Effector memory CD4-positive, alpha-beta T cell (primary cell): Measurements from ENCODE around the gene NEU4.
"Not testable (repeated sequence)": the region's sequence is repeated elsewhere in the genome, so short reads cannot be mapped to it uniquely, and the experiment has no call there.

ENCODE experiments used
- DNase-seq, 3 donors: peaks; one replicate each; pipeline ENCODE4 v3.0.0-alpha.2; 2020
- H3K27ac ChIP-seq: 2 replicates; pipeline ENCODE4 v1.7.0; 2013; ENCODE audit warnings: mild to moderate bottlenecking, low read length, moderate library complexity; ENCODE audit not compliant: insufficient read depth, poor library complexity, severe bottlenecking
- H3K27me3 ChIP-seq: replicated peaks from 2 replicates; pipeline ENCODE4 v1.7.0; 2013; ENCODE audit warnings: mild to moderate bottlenecking, low read length; ENCODE audit not compliant: insufficient read depth, control insufficient read depth, poor library complexity, severe bottlenecking
- H3K36me3 ChIP-seq: 2 replicates; pipeline ENCODE4 v1.7.0; 2013; ENCODE audit warnings: mild to moderate bottlenecking, low read length, moderate library complexity; ENCODE audit not compliant: control insufficient read depth, insufficient read depth
- H3K4me1 ChIP-seq: 2 replicates; pipeline ENCODE4 v1.7.0; 2013; ENCODE audit warnings: low read length, mild to moderate bottlenecking; ENCODE audit not compliant: control insufficient read depth, insufficient read depth, poor library complexity, severe bottlenecking
- H3K4me3 ChIP-seq: 2 replicates; pipeline ENCODE4 v1.7.0; 2013; ENCODE audit warnings: low read length, low read depth, mild to moderate bottlenecking; ENCODE audit not compliant: insufficient read depth, poor library complexity, severe bottlenecking
- H3K9me3 ChIP-seq: 2 replicates; pipeline ENCODE4 v1.7.0; 2013; ENCODE audit warnings: mild to moderate bottlenecking, low read length, moderate library complexity; ENCODE audit not compliant: control insufficient read depth

The NEU4 gene

DNA sequence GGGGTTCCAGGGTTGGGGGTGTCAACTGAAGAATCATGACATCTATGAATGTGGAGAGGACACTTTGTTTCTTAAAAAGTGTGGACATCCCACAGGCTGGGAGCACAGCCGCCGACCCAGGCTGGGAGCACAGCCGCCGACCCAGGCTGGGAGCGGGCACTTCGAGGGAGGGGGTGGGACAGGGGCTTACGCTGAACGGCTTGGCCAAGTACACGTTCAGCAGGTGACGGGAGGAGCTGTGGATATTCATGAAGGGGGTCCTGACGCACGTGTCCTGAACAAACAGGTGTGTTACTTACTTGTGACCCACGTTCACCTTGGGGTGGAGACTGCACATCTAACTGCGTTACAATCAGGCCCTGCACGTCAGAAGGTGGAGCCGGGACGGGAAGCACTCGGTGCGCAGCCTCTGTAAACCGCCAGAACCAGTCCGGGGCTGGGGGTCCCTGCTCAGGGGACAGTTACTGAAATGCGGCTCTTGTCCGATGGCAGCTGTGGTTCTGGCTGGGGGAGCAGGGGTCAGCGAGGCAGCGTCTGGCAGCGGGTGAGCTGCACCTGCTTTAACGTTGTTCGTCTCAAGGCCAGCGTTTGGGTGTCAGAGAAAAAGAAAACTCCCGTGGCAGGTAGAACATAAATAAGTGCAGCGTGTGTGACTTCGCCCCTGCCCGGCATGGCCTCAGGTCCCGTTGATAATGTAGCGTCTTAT, 8.6 kb upstream of the NEU4 start:
- not testable (repeated sequence) for H3K27ac ChIP-seq, H3K9me3 ChIP-seq, H3K4me3 ChIP-seq, H3K27me3 ChIP-seq, H3K36me3 ChIP-seq, DNase-seq
- peaks cover 23% of the 10 kb centered on the region for H3K4me1 ChIP-seq

DNA sequence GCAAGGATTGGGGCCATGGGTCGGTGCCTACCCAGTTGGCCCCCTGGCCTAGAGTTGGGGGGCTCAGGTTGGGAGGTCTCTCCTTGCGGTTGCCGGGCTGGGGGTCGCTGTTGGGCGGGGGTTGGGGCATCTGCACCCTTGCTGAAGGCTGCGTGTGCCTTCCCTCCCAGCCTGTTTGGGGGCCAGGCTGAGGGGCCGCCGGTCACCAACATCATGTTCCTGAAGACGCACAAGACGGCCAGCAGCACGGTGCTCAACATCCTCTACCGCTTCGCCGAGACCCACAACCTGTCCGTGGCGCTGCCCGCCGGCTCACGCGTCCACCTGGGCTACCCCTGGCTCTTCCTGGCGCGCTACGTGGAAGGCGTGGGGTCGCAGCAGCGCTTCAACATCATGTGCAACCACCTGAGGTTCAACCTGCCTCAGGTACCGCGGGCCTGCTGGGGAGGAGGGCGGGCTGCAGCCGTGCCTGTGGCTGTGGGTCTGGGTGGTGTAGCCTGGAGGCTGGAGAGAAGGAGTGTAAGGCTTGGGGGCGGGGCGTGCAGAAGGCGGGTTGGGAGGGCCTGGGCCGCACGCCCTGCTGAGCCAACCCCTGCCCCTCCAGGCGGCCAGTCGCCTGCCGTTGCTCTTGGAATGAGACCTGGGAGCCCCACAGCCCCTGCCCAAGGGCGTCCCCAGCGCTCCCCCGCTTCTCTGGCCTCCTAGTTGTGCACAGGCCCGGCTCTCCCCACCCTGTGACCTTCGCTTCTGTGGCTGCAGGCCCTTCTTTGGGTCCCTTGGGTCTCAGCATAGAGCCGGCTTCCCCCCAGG, 7.2 kb upstream of the NEU4 start:
- Histone ChIP-seq H3K36me3 (no peaks in the 10 kb centered on the region), H3K4me3 (no peak overlapping the region), H3K27ac (no peak overlapping the region), H3K4me1 (peaks cover 23% of the 10 kb centered on the region), H3K9me3 (no peaks in the 10 kb centered on the region), H3K27me3 (peaks cover 5% of the 10 kb centered on the region)
- no peak for DNase-seq

DNA sequence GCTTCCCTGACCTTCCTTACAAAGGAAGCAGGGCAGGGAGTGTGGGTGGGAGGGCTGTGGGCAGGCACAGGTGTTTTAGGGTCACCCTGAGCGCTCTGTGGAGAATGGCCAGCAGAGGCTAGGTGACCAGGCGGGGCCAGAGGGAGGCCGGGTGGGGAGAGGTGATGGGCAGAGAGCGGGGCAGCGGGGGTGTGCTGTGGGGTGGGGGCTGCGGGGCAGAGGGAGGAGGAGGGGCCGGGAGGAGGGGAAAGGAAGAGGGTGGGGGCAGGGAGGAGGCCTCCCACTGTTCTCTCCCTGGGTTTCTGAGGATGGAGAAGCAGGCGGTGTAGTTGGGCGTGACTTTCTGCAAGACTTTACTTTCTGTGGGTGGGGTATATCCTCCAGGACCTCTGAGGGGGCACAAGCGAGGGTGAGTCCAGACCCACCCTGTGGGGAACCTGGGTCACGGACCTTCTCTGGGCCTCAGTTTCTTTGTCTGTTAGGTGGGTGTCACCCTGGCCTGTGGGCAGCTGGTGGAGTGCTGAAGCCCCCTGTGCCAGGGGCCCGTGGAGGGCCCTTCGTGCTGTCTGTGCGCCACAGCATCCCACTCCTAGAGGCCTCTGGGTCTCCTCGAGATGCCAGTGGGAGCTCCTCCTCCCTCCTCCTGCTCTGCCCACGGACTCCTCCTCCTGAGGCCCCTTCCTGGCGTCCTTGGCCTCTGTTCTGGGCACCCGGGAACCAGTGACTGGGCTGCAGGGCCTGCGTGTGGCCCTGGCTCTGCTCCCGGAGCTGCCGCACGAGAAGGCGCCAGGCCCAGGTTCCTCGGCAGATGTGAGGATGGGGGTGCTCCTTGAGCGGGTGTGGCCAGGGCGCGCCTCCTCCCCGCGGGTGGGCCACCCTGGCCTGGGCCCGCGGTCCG, 6.3 kb upstream of the NEU4 start:
- DNase-seq, result no peak
- H3K27me3 ChIP-seq, result peaks cover 5% of the 10 kb centered on the region
- H3K4me3 ChIP-seq, result peak overlapping the region; percentile 57
- no peaks in the 10 kb centered on the region for H3K9me3 ChIP-seq
- no peak overlapping the region for H3K27ac ChIP-seq
- H3K4me1 ChIP-seq, result peaks cover 23% of the 10 kb centered on the region
- H3K36me3 ChIP-seq, result no peaks in the 10 kb centered on the region

DNA sequence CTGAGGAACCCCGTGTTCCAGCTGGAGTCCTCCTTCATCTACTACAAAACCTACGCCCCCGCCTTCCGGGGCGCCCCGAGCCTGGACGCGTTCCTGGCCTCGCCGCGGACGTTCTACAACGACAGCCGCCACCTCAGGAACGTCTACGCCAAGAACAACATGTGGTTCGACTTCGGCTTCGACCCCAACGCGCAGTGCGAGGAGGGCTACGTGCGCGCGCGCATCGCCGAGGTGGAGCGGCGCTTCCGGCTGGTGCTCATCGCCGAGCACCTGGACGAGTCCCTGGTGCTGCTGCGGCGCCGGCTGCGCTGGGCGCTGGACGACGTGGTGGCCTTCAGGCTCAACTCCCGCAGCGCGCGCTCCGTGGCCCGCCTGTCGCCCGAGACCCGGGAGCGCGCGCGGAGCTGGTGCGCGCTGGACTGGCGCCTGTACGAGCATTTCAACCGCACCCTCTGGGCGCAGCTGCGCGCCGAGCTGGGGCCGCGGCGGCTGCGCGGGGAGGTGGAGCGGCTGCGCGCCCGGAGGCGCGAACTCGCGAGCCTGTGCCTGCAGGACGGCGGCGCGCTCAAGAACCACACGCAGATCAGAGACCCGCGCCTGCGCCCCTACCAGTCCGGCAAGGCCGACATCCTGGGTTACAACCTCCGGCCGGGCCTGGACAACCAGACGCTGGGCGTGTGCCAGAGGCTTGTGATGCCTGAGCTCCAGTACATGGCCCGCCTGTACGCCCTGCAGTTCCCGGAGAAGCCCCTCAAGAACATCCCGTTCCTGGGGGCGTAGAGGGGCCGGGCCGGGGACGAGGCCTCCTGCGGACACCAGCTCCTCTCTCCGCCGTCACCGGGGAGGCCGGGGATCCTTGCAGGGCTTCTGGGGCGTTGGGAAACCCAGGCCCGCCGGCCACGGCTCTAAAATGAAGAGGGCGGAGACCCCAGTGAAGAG, 5.3 kb upstream of the NEU4 start:
- H3K4me3 ChIP-seq, result peak overlapping the region; percentile 57
- H3K36me3 ChIP-seq, result no peaks in the 10 kb centered on the region
- H3K4me1 ChIP-seq, result peaks cover 23% of the 10 kb centered on the region
- DNase-seq, result peak in 1 of 3 donors; percentile 20
- H3K27me3 ChIP-seq, result peaks cover 5% of the 10 kb centered on the region
- H3K9me3 ChIP-seq, result no peaks in the 10 kb centered on the region
- no peak overlapping the region for H3K27ac ChIP-seq

DNA sequence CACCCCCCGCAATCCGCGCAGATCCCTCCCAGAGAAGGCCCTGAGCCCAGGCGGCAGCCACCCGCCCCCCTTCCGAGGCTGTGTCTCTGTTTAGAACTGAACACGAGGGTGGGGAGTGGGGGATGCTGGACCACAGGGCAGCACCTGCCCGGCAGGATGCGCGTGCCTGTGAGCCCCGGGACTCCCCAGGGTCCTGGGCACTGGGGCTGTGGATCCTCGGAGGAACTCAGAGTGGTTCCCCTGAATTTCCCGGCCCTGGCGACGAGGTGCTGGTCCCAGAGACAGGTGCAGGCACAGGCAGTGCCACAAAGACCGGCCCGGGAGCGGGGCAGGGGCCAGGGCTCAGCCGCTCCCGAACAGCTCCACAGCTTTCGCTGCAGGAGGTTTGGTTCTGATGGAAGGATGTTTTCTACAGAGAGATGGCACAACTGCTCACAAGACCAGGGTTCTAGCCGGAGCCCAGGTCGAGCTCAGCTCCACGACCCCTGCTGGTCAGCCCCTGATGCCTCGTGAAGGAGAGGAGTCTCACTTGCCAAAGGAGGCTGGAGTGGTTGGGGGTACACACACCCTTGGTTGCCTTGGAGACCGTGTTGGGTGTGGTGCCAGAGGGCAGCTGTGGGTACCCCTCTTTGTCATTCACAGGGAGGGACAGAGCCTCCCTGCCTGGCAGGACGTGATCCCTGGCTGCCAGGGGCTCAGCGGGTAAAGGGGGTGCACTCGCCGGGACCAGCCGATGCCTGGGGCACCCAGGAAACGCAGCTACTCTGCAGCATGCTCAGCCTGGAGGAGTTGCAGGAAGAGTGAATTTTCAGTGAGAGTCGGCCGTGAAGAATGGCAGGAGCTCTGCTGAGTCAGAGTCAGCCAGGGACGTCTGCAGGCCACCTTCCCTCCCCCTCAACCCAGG, 4.4 kb upstream of the NEU4 start:
- Histone ChIP-seq H3K4me3 (peak overlapping the region; percentile 57), H3K27me3 (peaks cover 5% of the 10 kb centered on the region), H3K27ac (no peak overlapping the region), H3K36me3 (no peaks in the 10 kb centered on the region), H3K9me3 (no peaks in the 10 kb centered on the region), H3K4me1 (peaks cover 23% of the 10 kb centered on the region)
- no peak for DNase-seq

DNA sequence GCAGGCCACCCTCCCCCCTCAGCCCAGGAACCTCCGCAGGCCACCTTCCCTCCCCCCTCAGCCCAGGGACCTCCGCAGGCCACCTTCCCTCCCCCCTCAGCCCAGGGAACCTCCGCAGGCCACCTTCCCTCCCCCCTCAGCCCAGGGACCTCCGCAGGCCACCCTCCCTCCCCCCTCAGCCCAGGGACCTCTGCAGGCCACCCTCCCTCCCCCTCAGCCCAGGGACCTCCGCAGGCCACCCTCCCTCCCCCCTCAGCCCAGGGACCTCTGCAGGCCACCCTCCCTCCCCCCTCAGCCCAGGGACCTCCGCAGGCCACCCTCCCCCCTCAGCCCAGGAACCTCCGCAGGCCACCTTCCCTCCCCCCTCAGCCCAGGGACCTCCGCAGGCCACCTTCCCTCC, 2.8 kb upstream of the NEU4 start:
- peaks cover 23% of the 10 kb centered on the region for H3K4me1 ChIP-seq
- not testable (repeated sequence) for DNase-seq, H3K36me3 ChIP-seq, H3K9me3 ChIP-seq, H3K27me3 ChIP-seq, H3K27ac ChIP-seq, H3K4me3 ChIP-seq

DNA sequence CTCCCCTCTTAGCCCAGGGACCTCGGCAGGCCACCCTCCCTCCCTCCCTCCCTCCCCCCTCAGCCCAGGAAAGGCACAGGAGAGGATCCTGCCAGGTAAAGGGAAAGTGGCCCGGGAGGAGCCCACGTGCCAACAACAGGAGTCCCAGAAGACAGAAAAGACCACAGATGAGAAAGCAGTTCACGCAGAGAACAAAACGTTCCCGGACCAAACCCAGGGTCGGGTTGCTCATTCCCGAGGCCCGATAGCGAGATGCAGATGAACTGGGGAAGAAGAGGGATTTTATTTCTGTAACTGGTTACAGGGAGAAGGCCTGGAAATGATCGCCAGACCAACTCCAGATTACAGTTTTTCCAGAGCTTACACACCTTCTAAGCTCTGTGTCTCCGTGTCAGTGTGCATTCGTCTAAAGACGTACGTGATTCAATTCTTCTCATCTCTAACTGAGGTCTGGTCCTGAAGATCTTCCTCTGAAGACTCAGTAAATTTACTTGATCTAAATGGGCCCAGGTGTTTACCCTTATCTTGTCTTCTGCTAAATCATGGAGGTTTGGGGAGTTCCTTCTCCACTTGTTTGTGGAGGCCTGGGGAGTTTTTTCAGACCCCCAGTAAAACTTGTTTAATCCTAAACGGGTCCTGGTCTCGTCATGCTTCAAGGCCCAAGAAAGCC, 807 bp upstream of the NEU4 start:
- Histone ChIP-seq H3K4me3 (no peak overlapping the region), H3K27me3 (peaks cover 5% of the 10 kb centered on the region), H3K36me3 (no peaks in the 10 kb centered on the region), H3K9me3 (no peaks in the 10 kb centered on the region), H3K4me1 (peaks cover 19% of the 10 kb centered on the region), H3K27ac (no peak overlapping the region)
- no peak for DNase-seq

DNA sequence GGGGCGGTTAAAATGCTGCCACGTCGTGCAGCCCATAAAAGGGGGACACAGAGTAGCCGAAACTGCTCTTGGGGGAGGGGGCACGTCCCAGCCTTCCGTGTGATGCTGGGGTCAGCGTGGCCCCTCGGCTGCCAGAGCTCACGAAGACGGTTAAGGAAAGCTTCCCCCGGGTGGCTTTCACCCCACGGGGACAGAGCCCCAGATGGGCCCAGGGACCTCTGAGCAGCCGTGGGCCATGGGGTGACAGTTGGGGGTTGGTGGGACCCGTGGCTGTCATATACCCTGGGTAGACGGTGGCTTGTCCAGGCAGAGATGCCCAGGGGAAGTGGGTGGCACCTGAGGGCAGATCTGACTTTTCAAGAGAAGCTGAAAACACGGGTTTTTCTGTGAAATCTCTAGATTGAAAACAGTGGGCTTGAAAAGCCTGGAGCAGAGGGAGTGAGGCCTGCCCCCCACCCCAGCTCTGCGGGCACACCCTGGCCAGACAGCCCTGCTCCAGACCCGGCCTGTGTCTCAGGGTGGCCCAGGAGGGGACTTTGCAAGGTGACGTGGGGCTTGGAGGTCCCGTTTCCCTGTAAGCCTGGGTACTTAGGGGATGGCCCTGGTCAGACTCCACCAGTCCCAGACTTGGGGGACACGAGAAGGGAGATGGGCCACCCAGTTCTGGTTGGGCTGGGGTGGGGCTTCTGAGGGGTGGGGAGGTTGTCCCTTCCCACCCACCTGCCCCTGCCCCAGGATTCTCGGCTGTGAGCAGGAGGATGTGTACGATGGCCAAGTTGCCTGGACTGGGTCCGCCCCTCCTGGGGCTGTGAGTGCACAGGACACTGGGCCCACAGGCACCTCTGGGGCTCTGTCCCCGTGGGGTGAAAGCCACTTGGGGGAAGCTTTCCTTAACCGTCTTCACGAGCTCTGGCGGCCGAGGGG, 652 bp downstream of the NEU4 start:
- no peaks in the 10 kb centered on the region for H3K9me3 ChIP-seq
- H3K4me3 ChIP-seq, result no peak overlapping the region
- H3K27ac ChIP-seq, result no peak overlapping the region
- no peak for DNase-seq
- no peaks in the 10 kb centered on the region for H3K36me3 ChIP-seq
- peaks cover 13% of the 10 kb centered on the region for H3K4me1 ChIP-seq
- peaks cover under 1% of the 10 kb centered on the region for H3K27me3 ChIP-seq
